Cerebellar cortex (tissue), 1 donor: ENCODE results near the gene AP5Z1.

Experiments
- DNase-seq: peaks from one replicate; pipeline ENCODE4 v3.0.0-alpha.2; 2015; ENCODE audit warnings: low spot score

The AP5Z1 gene

DNA sequence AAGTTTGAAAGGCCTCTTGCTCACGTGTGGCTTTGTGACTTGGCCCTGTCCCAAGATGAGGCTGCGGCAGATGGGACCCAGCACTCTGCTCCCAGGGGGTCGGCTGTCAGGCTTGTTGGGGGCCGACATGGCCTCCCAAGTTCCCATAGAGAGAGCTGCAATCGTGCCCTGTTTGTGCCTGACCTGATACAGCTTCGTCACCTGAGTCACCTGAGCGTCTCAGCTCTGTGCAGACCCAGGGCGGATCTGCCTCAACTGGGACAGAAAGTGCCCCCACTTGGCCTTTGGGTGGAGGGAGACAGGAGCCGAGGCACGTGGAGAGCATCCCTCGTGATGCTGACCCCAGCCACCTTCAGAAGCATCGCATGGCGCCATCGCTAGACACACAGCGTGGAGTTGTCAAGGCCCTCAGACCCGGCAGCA is 64.7 kb downstream of the AP5Z1 start:
- no peak for DNase-seq
